ENCODE data around the gene EXOC4.

The EXOC4 gene

DNA sequence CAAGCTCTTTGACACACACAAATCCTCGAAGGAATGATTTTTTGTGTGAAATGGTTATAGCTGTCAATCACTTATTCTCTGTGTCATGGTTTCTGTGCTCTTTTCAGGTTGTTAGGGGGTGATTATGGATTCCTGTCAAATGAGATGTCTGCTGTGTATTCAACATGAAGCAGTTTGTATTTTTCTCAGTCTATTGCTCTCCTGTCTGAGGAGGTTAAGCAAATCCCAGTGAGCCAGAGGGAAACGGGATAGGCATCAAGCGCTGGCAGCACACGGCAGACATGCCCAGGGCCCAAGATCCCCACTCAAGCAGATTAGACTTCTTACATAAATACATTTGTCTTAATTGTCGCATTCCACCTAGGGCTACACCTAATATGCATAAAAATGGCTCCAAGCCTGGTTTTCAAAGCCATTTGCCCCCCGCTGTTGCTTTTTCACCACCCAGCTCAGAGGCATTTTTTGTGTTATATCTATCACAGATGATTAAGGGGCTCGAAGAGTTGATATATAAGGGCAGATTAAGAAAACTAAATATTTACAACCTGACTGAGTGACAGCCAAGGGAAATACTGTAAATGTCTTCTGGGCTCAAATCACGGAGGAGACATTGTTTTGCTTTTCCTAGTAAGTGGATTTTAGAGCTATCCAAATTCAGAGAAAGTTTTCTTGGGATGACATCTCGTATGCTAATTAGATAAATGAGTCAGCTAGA is 681.5 kb downstream of the EXOC4 start (continued):
- TF ChIP-seq, protein P1, sequence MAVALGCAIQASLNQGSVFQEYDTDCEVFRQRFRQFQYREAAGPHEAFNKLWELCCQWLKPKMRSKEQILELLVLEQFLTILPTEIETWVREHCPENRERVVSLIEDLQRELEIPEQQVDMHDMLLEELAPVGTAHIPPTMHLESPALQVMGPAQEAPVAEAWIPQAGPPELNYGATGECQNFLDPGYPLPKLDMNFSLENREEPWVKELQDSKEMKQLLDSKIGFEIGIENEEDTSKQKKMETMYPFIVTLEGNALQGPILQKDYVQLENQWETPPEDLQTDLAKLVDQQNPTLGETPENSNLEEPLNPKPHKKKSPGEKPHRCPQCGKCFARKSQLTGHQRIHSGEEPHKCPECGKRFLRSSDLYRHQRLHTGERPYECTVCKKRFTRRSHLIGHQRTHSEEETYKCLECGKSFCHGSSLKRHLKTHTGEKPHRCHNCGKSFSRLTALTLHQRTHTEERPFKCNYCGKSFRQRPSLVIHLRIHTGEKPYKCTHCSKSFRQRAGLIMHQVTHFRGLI (tag by site-specific recombination; IDR thresholded peaks at IDR 0.05) = peak; percentile 10; the same call in 1 of the 2 replicates
- TF ChIP-seq OSR2 (tag by site-specific recombination; IDR thresholded peaks at IDR 0.05) (peak; percentile 88), MZF1 (tag by site-specific recombination; IDR thresholded peaks at IDR 0.05; ENCODE audit: borderline replicate concordance) (peak; percentile 78), GLI2 (tag by site-specific recombination; IDR thresholded peaks at IDR 0.05; ENCODE audit: borderline replicate concordance, low read depth) (peak; percentile 77; the same call in 1 of the 2 replicates), BCL11B (tag by site-specific recombination; IDR thresholded peaks at IDR 0.05; ENCODE audit: low read depth) (0 out of 2 replicates have a peak, but pooled peaks have one; percentile 18), ZNF2 (tag by site-specific recombination; IDR thresholded peaks at IDR 0.05) (peak; percentile 70), ZNF394 (tag by site-specific recombination; IDR thresholded peaks at IDR 0.05; ENCODE audit: borderline replicate concordance) (peak; percentile 31; the same call in 1 of the 2 replicates), ZNF670 (tag by site-specific recombination; IDR thresholded peaks at IDR 0.05; ENCODE audit: low read depth) (no peak), ZBTB17 (tag by site-specific recombination; IDR thresholded peaks at IDR 0.05) (peak; percentile 67), SP7 (tag by site-specific recombination; IDR thresholded peaks at IDR 0.05) (peak; percentile 73; the same call in 1 of the 2 replicates), ZXDB (tag by site-specific recombination; IDR thresholded peaks at IDR 0.05) (0 out of 2 replicates have a peak, but pooled peaks have one; percentile 67), ZNF664 (tag by site-specific recombination; IDR thresholded peaks at IDR 0.05) (peak; percentile 89; the same call in 1 of the 2 replicates), IKZF3 (tag by site-specific recombination; IDR thresholded peaks at IDR 0.05) (0 out of 2 replicates have a peak, but pooled peaks have one; percentile 43), ZNF214 (tag by site-specific recombination; IDR thresholded peaks at IDR 0.05; ENCODE audit: borderline replicate concordance) (no peak), KLF8 (tag by site-specific recombination; IDR thresholded peaks at IDR 0.05) (peak; percentile 67)
- TF ChIP-seq, protein P2, sequence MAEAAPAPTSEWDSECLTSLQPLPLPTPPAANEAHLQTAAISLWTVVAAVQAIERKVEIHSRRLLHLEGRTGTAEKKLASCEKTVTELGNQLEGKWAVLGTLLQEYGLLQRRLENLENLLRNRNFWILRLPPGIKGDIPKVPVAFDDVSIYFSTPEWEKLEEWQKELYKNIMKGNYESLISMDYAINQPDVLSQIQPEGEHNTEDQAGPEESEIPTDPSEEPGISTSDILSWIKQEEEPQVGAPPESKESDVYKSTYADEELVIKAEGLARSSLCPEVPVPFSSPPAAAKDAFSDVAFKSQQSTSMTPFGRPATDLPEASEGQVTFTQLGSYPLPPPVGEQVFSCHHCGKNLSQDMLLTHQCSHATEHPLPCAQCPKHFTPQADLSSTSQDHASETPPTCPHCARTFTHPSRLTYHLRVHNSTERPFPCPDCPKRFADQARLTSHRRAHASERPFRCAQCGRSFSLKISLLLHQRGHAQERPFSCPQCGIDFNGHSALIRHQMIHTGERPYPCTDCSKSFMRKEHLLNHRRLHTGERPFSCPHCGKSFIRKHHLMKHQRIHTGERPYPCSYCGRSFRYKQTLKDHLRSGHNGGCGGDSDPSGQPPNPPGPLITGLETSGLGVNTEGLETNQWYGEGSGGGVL (tag by site-specific recombination; IDR thresholded peaks at IDR 0.05) = no peak

DNA sequence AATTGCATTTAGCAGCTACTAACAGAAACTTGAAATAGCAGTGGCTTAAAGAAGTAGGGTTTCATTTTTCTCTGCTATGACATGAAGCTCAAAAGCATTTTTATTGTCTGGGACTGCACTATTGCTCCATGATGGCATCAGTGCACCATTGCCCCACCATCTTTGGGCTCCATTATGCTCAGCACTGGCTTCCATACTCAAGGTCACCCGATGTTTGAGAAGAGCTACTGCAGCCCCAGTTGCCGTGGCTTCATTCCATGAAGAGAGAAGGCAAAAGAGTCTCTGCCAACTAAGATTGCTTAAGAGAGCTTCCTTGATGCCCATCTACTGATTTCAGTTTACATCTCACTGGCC is 682.1 kb downstream of the EXOC4 start:
- POLR2A ChIA-PET = no interaction called here
- Histone ChIP-seq H3K27ac (ENCODE audit: extremely low read depth, low read depth, low read length) (peak overlapping the region; percentile 32), H3K9me3 (ENCODE audit: control insufficient read depth, insufficient read depth, low read depth, low read length) (no peaks in the 10 kb centered on the region), H3K4me1 (ENCODE audit: control insufficient read depth, insufficient read depth, low read length) (peaks cover 34% of the 10 kb centered on the region), H3K36me3 (ENCODE audit: control insufficient read depth in 2 of 2, insufficient read depth in 1 of 2, low read length in 2 of 2) (no peaks in the 10 kb centered on the region), H3K4me3 (ENCODE audit: low read depth, low read length) (no peak overlapping the region)
- TF ChIP-seq ZFP37 (tag by site-specific recombination; IDR thresholded peaks at IDR 0.05) = no peak
- TF ChIP-seq YY2 (tag by site-specific recombination; IDR thresholded peaks at IDR 0.05) = peak; percentile 69
- TF ChIP-seq ZNF394 (tag by site-specific recombination; IDR thresholded peaks at IDR 0.05; ENCODE audit: borderline replicate concordance) = peak; percentile 8; the same call in 1 of the 2 replicates
- TF ChIP-seq SCRT1 (tag by site-specific recombination; IDR thresholded peaks at IDR 0.05; ENCODE audit: borderline replicate concordance) = no peak
- TF ChIP-seq, protein P3, sequence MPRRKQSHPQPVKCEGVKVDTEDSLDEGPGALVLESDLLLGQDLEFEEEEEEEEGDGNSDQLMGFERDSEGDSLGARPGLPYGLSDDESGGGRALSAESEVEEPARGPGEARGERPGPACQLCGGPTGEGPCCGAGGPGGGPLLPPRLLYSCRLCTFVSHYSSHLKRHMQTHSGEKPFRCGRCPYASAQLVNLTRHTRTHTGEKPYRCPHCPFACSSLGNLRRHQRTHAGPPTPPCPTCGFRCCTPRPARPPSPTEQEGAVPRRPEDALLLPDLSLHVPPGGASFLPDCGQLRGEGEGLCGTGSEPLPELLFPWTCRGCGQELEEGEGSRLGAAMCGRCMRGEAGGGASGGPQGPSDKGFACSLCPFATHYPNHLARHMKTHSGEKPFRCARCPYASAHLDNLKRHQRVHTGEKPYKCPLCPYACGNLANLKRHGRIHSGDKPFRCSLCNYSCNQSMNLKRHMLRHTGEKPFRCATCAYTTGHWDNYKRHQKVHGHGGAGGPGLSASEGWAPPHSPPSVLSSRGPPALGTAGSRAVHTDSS (tag by site-specific recombination; IDR thresholded peaks at IDR 0.05) = no peak
- TF ChIP-seq ZNF501 (tag by site-specific recombination; IDR thresholded peaks at IDR 0.05) = 0 out of 2 replicates have a peak, but pooled peaks have one; percentile 6
- CTCF ChIA-PET = no interaction called here
